ENCODE measurements around the gene BIRC5.
"Not testable (repeated sequence)": the region's sequence is repeated elsewhere in the genome, so short reads cannot be mapped to it uniquely, and the experiment has no call there.

Gene BIRC5

DNA sequence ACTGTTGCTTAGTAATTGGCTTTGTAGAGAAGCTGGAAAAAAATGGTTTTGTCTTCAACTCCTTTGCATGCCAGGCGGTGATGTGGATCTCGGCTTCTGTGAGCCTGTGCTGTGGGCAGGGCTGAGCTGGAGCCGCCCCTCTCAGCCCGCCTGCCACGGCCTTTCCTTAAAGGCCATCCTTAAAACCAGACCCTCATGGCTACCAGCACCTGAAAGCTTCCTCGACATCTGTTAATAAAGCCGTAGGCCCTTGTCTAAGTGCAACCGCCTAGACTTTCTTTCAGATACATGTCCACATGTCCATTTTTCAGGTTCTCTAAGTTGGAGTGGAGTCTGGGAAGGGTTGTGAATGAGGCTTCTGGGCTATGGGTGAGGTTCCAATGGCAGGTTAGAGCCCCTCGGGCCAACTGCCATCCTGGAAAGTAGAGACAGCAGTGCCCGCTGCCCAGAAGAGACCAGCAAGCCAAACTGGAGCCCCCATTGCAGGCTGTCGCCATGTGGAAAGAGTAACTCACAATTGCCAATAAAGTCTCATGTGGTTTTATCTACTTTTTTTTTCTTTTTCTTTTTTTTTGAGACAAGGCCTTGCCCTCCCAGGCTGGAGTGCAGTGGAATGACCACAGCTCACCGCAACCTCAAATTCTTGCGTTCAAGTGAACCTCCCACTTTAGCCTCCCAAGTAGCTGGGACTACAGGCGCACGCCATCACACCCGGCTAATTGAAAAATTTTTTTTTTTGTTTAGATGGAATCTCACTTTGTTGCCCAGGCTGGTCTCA lies 11.2 kb downstream of the BIRC5 start:
- DNase-seq (ENCODE audit: low read depth in 2 of 2): no peak

DNA sequence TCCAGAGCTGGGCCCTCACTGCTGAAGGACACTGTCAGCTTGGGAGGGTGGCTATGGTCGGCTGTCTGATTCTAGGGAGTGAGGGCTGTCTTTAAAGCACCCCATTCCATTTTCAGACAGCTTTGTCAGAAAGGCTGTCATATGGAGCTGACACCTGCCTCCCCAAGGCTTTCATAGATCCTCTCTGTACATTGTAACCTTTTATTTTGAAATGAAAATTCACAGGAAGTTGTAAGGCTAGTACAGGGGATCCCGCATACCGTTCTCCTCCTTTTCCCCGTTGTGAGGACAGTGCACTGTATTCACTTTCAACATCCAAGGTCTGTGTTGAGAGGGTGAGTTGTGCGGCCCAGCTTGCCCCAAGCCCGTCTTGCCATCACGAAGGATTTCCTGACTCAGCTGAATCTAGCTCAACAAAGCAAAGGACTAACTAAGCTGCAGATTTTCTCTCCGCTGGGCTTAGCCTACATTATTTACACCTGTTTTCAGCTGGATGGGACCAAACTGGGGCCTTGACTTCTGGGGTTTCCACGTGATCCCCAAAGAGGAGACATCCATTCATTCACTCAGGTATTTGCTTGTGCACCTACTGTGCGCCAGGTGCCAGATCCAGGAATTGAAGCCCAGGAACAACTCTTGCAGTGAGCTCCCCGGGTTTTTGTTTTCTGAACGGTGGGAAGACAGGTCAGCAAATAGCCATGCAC lies 12.2 kb downstream of the BIRC5 start:
- no peak for DNase-seq (ENCODE audit: low read depth in 2 of 2)

DNA sequence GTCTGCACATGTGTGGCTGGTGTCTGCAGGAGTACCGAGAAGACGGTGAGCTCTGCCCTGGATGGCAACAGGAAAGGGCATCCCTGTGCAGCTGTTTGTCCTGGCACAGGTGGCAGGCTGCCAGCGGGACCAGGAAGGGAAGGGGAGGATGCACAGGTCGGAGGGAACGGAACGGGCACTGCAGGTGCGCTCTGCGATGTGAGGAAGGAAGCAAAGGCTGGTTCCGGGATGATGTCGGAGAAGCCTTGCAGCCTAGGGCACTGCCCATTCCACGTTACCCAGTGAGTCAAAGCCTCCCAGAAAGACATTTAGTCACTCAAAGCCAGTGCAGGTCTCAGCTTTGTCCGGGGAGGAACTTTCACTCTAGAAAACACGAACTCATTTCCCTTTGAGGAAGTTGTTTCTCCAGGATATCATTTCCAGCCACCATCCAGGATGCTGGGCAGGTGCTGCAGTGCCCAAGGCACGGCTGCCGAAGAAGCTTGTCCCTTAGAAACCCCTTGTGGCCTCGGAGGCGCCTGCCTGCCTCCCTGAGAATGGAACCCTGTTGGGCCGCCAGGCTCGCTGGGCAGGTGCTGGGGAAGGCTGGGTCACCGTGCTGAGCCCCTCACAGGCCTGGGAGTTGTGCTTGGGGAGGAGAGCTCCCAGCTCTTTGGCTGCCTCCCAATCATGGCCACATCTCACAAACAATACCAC lies 12.9 kb downstream of the BIRC5 start:
- DNase-seq (ENCODE audit: low read depth in 2 of 2): no peak

DNA sequence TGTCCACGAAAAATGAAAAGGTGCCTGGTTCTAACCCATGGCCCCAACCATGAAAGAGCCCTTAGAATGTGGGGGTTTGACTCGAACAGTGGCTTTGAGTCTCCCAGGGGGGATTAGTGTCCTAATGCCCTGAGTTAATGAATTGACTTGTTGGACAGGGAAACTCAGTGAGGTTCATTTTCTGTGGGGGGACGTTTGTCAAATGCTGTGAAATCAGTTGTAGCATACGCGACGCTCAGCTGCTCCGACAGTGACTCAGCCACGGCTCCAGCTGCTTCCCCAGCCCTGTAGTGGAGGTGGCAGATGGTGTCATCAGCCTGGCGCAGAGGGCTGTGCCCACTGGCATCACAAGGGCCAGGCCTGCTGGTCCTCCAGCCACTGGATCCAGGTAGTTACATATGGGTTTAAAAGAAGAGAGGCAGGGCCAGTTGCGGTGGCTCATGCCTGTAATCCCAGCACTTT lies 13.4 kb downstream of the BIRC5 start:
- DNase-seq (ENCODE audit: low read depth in 2 of 2): no peak

DNA sequence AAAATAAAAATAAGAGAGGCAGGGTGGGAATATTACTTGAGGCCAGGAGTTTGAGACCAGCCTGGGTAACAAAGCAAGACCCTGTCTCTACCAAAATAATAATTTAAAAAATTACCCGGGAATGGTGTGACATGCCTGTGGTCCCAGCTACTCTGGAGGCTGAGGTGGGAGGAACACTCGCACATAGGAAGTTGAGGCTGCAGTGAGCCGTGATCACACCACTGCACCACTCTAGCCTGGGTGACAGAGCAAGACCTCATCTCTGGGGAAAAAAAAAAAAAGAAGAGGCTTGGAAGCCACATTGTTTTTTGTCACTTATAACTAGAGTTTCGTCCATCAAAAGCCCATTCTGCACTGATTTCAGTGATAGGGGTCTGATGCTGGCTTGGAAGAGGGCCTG lies 14.1 kb downstream of the BIRC5 start:
- no peak for DNase-seq (ENCODE audit: low read depth in 2 of 2)

DNA sequence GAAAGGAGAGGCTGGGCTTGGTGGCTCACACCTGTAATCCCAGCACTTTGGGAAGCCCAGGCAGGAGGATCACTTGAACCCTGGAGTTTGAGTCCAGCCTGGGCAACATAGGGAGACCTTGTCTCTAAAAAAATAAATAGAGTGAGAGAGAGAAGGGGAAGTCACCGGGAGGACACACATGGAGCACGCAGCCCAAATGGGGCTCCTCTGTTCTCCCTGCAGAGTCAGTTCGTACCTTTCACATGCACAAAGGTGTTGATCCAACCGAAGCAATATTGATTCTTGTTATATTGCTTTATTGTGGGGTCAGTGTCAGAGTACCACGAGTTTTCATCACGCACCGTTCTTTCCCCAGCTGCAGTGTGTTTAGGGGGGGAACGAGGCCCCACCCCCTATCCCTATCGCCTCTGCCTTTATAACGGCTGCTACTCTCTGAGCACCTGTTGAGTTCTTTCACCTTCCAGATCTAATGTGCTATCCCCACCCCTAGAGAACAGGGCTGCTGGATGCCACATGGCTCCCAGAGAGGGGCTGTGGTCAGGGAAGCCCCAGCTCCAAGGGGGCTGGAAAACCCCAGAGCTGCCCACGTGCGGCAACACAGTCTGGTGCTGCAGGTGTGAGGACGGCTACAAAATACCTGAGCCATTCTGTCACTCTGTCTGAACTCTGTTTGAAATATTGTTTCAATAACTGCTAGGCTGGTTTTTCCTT lies 16.4 kb downstream of the BIRC5 start:
- DNase-seq (ENCODE audit: low read depth in 2 of 2): no peak

DNA sequence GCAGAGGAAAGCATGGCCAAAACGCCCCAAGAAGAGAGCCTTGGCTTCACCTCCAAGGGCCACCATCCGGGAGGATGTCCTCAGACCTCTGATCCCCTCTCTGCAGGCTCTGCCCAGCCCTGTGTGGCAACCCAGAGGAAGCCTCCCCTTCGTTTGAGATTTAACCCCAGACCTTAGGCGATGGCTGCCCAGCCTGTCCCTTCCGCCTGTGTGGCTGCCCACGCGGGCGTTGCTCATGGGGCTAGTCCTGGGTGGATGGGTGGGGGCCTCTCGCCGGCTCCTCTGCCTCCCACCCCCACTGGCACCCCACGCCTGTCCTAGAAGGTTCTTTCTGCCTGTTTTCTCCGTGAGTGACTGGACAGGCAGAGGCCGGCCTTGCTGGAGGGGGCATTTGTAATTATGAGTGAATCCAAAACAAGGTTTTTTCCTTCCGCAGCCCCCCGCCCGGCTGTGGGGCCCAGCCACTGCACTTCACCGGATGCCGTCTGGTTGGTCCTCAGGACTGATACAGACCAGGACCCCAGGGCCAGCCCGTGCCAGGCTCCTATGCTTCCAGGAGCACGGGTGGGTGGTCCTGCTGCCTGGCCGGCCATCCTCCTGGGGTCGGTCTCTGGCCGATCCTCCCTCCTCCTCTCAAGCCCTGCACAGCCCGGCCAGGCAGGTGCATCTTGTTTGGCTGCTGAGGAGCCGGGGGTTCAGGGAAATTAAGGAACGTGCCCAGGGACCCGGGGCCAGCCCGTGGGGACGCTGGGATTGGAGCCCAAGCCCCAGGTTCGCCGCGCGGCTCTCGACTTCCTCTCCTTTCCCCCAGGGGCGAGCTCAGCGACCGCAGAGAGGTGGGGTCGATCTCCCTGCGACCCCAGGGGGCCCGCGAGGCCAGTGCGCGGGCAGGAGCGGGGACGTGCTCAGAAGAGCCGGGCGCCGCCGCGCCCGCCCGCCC lies 17.2 kb downstream of the BIRC5 start, which contains the start of gene TMEM235:
TMEM235 (plus strand) TSS at position 636 of the 940 bp plus-strand sequence. CDS start 393 bp downstream, outside the sequence.
- no peak for DNase-seq (ENCODE audit: low read depth in 2 of 2)

DNA sequence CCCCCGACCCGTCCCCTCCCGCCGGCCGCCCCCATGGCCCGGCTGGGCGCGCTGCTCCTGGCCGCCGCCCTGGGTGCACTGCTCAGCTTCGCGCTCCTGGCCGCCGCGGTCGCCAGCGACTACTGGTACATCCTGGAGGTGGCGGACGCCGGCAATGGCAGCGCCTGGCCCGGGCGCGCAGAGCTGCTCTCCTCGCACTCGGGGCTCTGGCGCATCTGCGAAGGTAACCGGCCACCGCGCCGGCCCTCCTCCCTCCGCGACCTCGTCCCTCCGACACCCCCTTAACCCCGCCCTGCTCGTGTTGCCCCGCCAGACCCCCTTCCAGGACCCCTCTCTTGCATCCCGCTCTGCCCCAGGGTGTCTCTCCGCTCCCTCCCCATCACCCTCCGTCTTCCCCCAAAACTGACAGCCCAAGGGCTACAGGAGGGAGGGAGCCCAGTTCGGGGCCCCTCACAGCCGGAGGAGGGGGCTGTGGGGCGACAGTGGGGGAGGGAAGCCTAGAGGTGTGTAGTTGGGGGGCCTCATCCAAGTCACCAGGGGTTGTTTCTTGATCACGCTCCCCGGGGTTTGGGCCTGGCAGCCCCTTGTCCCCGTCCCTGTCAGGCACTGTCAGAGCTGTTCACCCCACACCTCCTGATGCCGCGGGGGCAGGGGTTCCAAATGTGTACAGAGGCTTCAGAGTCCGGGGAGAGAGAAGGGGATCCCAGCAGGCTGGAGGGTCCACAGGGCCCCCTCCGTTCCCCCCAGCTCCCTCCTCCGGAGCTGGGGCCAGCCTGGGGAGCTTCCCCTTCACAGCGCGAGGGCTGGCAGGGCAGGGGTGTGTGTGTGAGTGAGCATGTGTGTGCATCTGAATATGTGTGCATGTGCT lies 18.2 kb downstream of the BIRC5 start:
- DNase-seq (ENCODE audit: low read depth in 2 of 2): no peak

DNA sequence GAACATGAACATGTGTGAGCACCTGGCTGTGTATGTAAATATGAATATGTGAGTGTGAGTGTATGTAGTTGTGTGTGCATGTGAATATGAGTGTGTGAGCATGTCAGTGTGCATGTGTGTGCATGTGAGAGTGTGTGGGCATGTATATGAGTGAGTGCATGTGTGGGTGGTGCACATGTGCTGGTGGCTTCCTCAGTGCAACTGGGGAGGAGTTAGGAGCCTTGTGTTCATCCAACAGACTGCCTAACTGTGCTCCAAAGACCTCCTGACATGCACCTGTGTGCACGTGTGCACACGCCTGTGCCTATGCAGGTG lies 18.8 kb downstream of the BIRC5 start:
- DNase-seq (ENCODE audit: low read depth in 2 of 2): no peak

DNA sequence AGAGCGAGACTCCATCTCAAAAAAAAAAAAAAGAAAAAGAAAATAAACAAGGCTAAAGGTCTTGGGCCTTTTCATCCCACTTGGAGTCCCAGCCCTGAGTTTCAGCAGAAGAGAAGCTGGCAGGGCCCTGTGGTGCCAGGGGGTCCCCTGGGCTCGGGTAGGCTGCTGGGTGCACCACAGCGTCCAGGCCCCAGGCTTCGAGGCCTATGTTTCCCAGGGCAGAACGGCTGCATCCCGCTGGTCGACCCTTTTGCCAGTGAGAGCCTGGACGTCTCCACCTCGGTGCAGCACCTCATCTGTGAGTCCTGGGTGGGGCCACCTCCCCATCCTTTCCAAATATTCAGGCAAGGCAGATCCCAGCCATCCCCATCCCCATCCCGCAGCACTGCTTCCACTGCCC lies 19.6 kb downstream of the BIRC5 start:
- DNase-seq (ENCODE audit: low read depth in 2 of 2): no peak

DNA sequence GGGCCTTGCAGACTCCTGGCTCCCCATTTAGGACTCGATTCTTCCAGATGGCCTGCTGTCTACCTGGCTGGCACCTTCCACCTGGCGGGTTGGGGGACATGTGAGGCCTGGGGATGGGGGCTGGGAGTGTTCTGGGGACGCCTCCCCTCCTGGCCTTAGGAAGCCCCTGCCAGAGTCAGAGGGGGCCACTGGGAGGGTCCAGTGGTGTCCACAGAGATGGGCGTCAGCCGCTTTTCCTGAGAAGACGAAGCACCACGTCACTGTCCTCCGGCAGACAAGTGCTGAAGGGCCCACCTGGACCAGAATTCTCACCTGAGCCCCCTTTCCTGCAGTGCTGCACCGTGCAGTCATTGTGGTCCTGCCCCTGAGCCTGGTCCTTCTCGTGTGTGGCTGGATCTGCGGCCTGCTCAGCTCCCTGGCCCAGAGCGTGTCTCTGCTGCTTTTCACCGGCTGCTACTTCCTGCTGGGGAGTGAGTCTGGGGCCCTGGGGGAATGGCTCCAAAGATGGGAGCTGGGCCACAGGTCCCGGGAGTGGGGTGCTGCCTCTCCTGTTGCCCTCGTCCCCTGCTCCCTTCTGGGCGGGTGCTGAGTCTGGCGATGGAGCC lies 20.3 kb downstream of the BIRC5 start:
- DNase-seq (ENCODE audit: low read depth in 2 of 2): no peak

DNA sequence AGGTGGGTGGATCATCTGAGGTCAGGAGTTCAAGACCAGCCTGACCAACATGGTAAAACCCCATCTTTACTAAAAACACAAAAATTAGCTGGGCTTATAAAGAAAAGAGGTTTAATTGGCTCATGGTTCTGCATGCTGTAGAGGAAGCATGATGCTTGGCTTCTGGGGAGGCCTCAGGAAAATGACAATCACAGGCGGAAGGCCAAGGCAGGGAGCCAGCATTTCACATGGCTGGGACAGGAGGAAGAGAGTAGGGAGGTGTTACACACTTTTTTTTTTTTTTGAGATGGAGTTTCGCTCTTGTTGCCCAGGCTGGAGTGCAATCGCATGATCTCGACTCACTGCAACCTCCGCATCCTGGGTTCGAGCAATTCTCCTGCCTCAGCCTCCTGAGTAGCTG lies 21.0 kb downstream of the BIRC5 start:
- not testable (repeated sequence) for DNase-seq (ENCODE audit: low read depth in 2 of 2)

DNA sequence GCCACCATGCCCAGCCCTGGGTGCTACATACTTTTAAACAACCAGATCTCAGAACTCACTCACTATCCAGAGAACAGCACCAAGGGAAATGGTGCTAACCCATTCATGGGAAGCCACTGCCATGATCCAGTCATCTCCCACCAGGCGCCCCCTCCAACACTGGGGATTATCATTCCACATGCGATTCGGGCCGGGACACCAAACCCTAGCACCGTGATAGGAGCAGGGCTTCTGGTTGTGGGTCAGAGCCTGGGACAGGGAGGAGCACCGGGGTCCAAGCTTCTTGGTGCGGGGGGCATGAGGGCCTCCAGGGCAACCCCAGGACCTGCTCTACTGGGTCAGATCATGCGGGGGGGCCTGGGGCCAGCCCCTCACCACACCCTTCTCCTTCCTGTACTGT lies 21.8 kb downstream of the BIRC5 start:
- no peak for DNase-seq (ENCODE audit: low read depth in 2 of 2)

DNA sequence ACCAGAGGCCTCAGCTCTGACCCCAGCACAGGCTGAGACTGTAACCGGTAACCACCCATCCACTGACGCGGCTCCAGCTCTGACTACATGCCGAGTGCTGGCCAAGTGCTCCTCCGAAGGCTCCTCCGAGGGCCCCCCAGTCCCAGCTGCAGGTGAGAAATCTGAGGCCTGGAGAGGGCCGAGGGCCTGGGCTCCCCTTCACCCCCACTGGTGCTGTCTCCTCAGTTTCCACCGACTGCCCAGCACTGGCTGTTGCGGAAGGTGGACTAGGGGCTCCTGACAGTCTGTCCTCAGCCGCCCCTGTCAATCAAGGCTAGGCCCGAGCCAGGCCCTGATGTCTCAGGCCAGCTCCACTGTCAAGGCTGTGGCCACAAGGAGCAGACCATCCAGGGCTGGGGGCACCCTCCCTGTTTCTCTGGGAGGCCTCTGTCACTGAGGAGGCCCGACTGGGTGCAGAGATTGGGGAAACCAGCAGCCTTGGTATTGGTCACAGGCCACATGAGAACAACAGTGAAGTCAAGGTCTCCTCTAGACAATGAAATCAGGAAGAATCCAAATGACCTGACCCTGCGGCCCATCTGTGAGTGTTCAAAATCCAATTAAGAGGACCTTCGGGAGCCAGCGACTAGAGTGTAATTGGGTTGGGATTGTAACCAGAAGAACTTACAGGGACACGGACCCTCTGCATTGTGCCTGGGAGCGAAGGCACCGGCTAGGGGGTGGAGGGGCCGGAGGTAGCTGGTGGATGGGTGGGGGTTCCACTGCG lies 22.5 kb downstream of the BIRC5 start:
- no peak for DNase-seq (ENCODE audit: low read depth in 2 of 2)

DNA sequence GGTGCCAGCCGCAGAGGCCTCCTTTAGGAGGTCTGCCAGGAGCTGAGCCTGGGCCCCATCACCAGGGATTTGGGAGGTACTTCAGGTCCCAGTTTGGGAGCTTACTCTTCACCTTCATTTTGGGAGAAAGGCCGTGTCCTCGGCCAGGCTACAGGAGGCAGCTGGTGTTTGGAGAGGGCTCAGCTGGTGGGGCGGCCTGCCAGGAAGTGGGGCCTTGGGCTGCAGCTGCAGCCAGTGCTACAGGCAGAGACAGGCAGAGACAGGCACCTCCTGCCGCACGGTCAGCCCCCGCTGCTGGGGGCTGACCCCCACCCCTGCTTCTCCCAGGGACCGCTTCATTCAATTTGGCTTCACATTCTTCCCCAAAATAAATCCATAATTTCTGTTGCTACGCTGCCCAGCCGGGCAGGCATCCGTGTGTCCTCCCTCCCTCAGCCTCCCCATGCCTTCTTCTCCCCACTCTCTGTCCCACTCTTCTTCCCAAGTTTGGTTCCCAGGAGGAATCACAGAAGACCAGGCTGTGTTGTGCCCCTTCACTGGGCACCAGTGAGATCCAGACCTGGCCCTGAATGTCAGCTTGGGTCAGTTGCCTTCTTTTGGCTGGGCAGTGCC lies 23.5 kb downstream of the BIRC5 start:
- DNase-seq (ENCODE audit: low read depth in 2 of 2): no peak

DNA sequence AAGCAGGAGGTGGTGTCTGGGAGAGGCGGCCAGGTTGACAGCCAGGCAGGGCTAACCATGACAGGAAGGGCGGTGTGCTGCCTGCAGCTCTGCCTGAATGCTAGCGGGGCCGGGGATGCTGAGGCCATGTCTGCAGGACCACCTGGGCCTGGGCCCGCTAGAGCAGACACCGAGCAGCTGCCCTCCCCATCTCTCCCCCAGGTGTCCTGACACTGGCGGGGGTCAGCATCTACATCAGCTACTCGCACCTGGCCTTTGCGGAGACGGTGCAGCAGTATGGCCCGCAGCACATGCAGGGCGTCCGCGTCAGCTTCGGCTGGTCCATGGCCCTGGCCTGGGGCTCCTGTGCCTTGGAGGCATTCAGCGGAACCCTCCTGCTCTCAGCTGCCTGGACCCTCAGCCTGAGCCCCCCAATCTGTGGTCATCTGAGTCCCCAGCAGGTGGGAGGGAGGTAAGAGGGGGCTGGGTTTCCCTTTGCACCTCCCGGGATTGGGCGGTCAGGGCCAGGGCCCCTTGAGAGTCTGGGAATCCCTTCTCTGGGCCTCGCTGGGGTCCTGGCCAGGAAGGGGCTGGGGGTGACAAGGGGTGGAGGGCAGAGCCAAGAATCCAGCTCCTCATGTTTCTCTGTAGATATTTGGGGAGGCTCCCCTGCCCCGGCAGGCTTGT lies 24.9 kb downstream of the BIRC5 start:
- DNase-seq (ENCODE audit: low read depth in 2 of 2): no peak

DNA sequence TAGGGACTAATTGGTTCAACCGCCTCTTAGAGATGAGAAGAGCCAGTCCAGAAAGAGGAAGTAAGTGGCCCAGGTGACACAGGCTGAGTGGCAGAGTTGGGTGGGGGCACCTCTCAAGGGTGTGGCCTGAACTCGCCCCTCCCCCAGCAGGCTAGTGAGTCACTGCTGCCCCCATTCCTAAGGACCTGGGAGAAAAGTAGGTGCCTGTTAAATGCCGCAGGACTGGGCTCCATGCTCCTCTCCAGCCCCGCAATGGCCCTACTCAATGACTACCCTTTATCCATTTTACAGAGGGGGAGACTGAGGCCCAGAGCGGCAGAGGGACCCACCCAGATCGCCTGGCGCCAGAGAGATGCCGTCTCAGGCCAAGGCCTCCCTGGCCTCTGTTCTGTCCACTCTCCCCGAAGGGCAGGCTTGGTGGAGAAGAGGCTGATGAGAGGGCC lies 25.5 kb downstream of the BIRC5 start:
- no peak for DNase-seq (ENCODE audit: low read depth in 2 of 2)
